H1 (cell line): ENCODE data around the gene SIPA1L2. TPM values are rescaled to one million over a fixed set of nuclear protein-coding genes. Genes with fewer than 3 reads are reported as not detected.

Experiments
- CTCF ChIA-PET: fragments of 300-600 bp; sonication (Branson Sonifier 250); formaldehyde crosslinking; loops from one replicate; lab custom pipeline; 2021; ENCODE audit not compliant: partially characterized antibody; lab: Charles Lee
- POLR2A ChIA-PET: fragments of 300-600 bp; sonication (Branson Sonifier 250); formaldehyde crosslinking; loops from one replicate; lab custom pipeline; 2021; ENCODE audit warnings: inconsistent platforms; ENCODE audit not compliant: partially characterized antibody; lab: Charles Lee
- DNase-seq, 2 experiments: peaks; one replicate each; pipeline versions ENCODE4 v3.0.0 to v3.0.0-alpha.2; 2010 to 2022; ENCODE audit warnings: low spot score in 2 of 2, low read depth in 1 of 2, mixed read lengths in 1 of 2
- FAIRE-seq: peaks from 2 replicates; lab custom pipeline; 2011; peaks lifted over from hg19 to GRCh38; lab: Jason Lieb, UNC
- H2AFZ ChIP-seq: 2 replicates; pipeline ENCODE4 v1.8.1; 2012; ENCODE audit warnings: low read length, inconsistent platforms
- H2AK5ac ChIP-seq: 2 replicates; pipeline ENCODE4 v1.6.1; 2013; ENCODE audit warnings: low read depth, low read length
- H2BK120ac ChIP-seq: replicated peaks from 2 replicates; pipeline ENCODE3; 2013; ENCODE audit warnings: low read depth, low read length, inconsistent platforms
- H2BK12ac ChIP-seq: 2 replicates; pipeline ENCODE4 v1.6.1; 2013; ENCODE audit warnings: low read depth, low read length
- H2BK15ac ChIP-seq: 2 replicates; pipeline ENCODE4 v1.6.1; 2013; ENCODE audit warnings: low read length
- H2BK20ac ChIP-seq: 2 replicates; pipeline ENCODE4 v1.6.1; 2013; ENCODE audit warnings: low read length
- H2BK5ac ChIP-seq: 2 replicates; pipeline ENCODE4 v1.6.1; 2013; ENCODE audit warnings: low read depth, low read length
- H3K14ac ChIP-seq: 2 replicates; pipeline ENCODE4 v1.6.1; 2013; ENCODE audit warnings: inconsistent platforms; ENCODE audit not compliant: insufficient read length
- H3K18ac ChIP-seq: 2 replicates; pipeline ENCODE4 v1.6.1; 2013; ENCODE audit warnings: low read length; ENCODE audit errors: extremely low read depth
- H3K23ac ChIP-seq: 2 replicates; pipeline ENCODE4 v1.6.1; 2013; ENCODE audit warnings: inconsistent platforms; ENCODE audit not compliant: insufficient read length
- H3K23me2 ChIP-seq: 2 replicates; pipeline ENCODE4 v1.6.1; 2013; ENCODE audit warnings: low read depth, low read length
- H3K27ac ChIP-seq: 2 replicates; pipeline ENCODE4 v1.6.1; 2011; ENCODE audit warnings: low read depth, low read length, inconsistent platforms
- H3K27me3 ChIP-seq, 4 experiments: replicated peaks in 1 of 4; 1 replicate in 1 of 4; 2 replicates in 3 of 4; pipeline versions ENCODE4 v1.6.1 to v1.8.1; 2011 to 2013; ENCODE audit warnings: low read length in 3 of 4, mild to moderate bottlenecking in 3 of 4, inconsistent platforms in 2 of 4, mixed read lengths in 2 of 4, moderate library complexity in 1 of 4; ENCODE audit not compliant: control insufficient read depth in 3 of 4, insufficient read depth in 3 of 4; ENCODE audit errors: extremely low read depth in 1 of 4
- H3K36me3 ChIP-seq, 4 experiments: 2 replicates each; pipeline versions ENCODE4 v1.6.1 to v1.8.1; 2011 to 2013; ENCODE audit warnings: mild to moderate bottlenecking in 4 of 4, low read length in 3 of 4, moderate library complexity in 2 of 4, control low read depth in 1 of 4, inconsistent platforms in 1 of 4; ENCODE audit not compliant: insufficient read depth in 4 of 4, control insufficient read depth in 2 of 4
- H3K4ac ChIP-seq: replicated peaks from 2 replicates; pipeline ENCODE3; 2013; ENCODE audit warnings: low read length, low read depth, mixed read lengths, inconsistent platforms; ENCODE audit not compliant: insufficient read length
- H3K4me1 ChIP-seq, 4 experiments: replicated peaks in 1 of 4; 1 replicate in 1 of 4; 2 replicates in 3 of 4; pipeline versions ENCODE4 v1.6.1 to v1.8.1; 2011 to 2013; ENCODE audit warnings: low read length in 3 of 4, inconsistent platforms in 2 of 4, mixed read lengths in 1 of 4; ENCODE audit not compliant: insufficient read depth in 4 of 4, control insufficient read depth in 3 of 4
- H3K4me2 ChIP-seq, 2 experiments: 2 replicates each; pipeline versions ENCODE4 v1.6.1 to v1.8.1; 2011 to 2013; ENCODE audit warnings: low read depth in 2 of 2, low read length in 2 of 2, control low read depth in 1 of 2, inconsistent platforms in 1 of 2, mild to moderate bottlenecking in 1 of 2; ENCODE audit not compliant: insufficient read depth in 1 of 2
- H3K4me3 ChIP-seq, 4 experiments: fragments of 200-600, 300-600 bp in 1 of 4; sonication (generic), shearing (Covaris generic), sonication (Bioruptor Twin) in 1 of 4; 2 replicates each; pipeline versions ENCODE4 v1.5.1 to v1.8.1; 2011 to 2016; ENCODE audit warnings: low read length in 4 of 4, low read depth in 3 of 4, control low read depth in 2 of 4, inconsistent platforms in 2 of 4, mild to moderate bottlenecking in 2 of 4, mixed read lengths in 1 of 4, moderate library complexity in 1 of 4; ENCODE audit not compliant: insufficient read depth in 2 of 4; ENCODE audit errors: extremely low read depth in 1 of 4
- H3K56ac ChIP-seq: replicated peaks from 2 replicates; pipeline ENCODE3; 2013; ENCODE audit warnings: low read depth, mild to moderate bottlenecking, mixed read lengths, low read length, inconsistent platforms; ENCODE audit not compliant: insufficient read length
- H3K79me1 ChIP-seq: 2 replicates; pipeline ENCODE4 v1.6.1; 2013; ENCODE audit warnings: low read depth, low read length, control low read depth
- H3K79me2 ChIP-seq, 2 experiments: 2 replicates each; pipeline versions ENCODE4 v1.6.1 to v1.8.1; 2012 to 2013; ENCODE audit warnings: low read length in 2 of 2, mild to moderate bottlenecking in 2 of 2, inconsistent platforms in 1 of 2; ENCODE audit not compliant: insufficient read depth in 2 of 2, control insufficient read depth in 1 of 2
- H3K9ac ChIP-seq, 4 experiments: replicated peaks in 1 of 4; 1 replicate in 1 of 4; 2 replicates in 3 of 4; pipeline versions ENCODE4 v1.6.1 to v1.8.1; 2011 to 2013; ENCODE audit warnings: low read depth in 3 of 4, low read length in 3 of 4, control low read depth in 2 of 4, mild to moderate bottlenecking in 2 of 4, moderate library complexity in 2 of 4, inconsistent platforms in 1 of 4; ENCODE audit errors: extremely low read depth in 1 of 4
- H3K9me3 ChIP-seq, 2 experiments: 2 replicates each; pipeline versions ENCODE4 v1.6.1 to v1.8.1; 2012 to 2013; ENCODE audit warnings: mild to moderate bottlenecking in 2 of 2, moderate library complexity in 2 of 2, control low read depth in 1 of 2, inconsistent platforms in 1 of 2, low read depth in 1 of 2, low read length in 1 of 2, mixed read lengths in 1 of 2; ENCODE audit not compliant: insufficient read depth in 2 of 2
- H4K20me1 ChIP-seq, 2 experiments: replicated peaks in 1 of 2; 2 replicates each; pipeline versions ENCODE3 to v1.8.1; 2011 to 2013; ENCODE audit warnings: inconsistent platforms in 2 of 2, low read length in 2 of 2, mild to moderate bottlenecking in 1 of 2; ENCODE audit not compliant: insufficient read depth in 2 of 2, control insufficient read depth in 1 of 2
- H4K5ac ChIP-seq: 2 replicates; pipeline ENCODE4 v1.6.1; 2013; ENCODE audit warnings: low read length, low read depth, mixed read lengths, inconsistent platforms; ENCODE audit not compliant: insufficient read length
- H4K8ac ChIP-seq: 2 replicates; pipeline ENCODE4 v1.8.0; 2013; ENCODE audit warnings: mild to moderate bottlenecking, moderate library complexity, low read length, inconsistent platforms; ENCODE audit not compliant: insufficient read depth; ENCODE audit errors: extremely low read depth
- H4K91ac ChIP-seq: replicated peaks from 2 replicates; pipeline ENCODE3; 2013; ENCODE audit warnings: low read length, mixed read lengths, inconsistent platforms; ENCODE audit not compliant: insufficient read length
- WGBS, 2 experiments: shearing (Covaris generic) in 1 of 2; methylation state at CpG; one replicate each; pipeline versions ENCODE4 v1.1.6 to v1.1.7; 2013 to 2015; ENCODE audit warnings: low lambda C conversion rate in 2 of 2, mixed read lengths in 2 of 2, inconsistent platforms in 1 of 2, low coverage in 1 of 2, missing lambda C conversion rate in 1 of 2; ENCODE audit not compliant: insufficient replicate concordance in 2 of 2, insufficient coverage in 1 of 2, insufficient read length in 1 of 2; ENCODE audit errors: extremely low coverage in 1 of 2, missing lambda C conversion rate in 1 of 2; 5-methylcytosine and 5-hydroxymethylcytosine counted together
- polyA plus RNA-seq, 7 experiments: library from polyadenylated mRNA; depleted of rRNA in 3 of 7; stranded (reverse) in 5 of 7; unstranded in 2 of 7; fragments of >200 nt in 5 of 7; fragments of 200-250 nt in 2 of 7; gene quantifications; 1 replicate in 5 of 7; 2 replicates in 1 of 7; 4 replicates in 1 of 7; pipeline versions ENCODE4 v1.2.1 to v1.2.3, GENCODE V29; 2011 to 2013; ENCODE audit warnings: missing spikeins in 2 of 7, mixed read lengths in 2 of 7
- total RNA-seq: library from RNA; stranded (reverse); fragmentation: NEBNext Ultra II Directional; extraction: Animal tissue kit (Norgen Biotek cat#: 25700); gene quantifications from 2 replicates; pipeline ENCODE4 v1.2.1, GENCODE V29; 2021

Gene SIPA1L2
- total and polyA plus RNA-seq, 2 of the 8 experiments (the other 6 are each of a cell fraction or from before 2014, with no cell fraction given), result 7.7 to 13.2 TPM

DNA sequence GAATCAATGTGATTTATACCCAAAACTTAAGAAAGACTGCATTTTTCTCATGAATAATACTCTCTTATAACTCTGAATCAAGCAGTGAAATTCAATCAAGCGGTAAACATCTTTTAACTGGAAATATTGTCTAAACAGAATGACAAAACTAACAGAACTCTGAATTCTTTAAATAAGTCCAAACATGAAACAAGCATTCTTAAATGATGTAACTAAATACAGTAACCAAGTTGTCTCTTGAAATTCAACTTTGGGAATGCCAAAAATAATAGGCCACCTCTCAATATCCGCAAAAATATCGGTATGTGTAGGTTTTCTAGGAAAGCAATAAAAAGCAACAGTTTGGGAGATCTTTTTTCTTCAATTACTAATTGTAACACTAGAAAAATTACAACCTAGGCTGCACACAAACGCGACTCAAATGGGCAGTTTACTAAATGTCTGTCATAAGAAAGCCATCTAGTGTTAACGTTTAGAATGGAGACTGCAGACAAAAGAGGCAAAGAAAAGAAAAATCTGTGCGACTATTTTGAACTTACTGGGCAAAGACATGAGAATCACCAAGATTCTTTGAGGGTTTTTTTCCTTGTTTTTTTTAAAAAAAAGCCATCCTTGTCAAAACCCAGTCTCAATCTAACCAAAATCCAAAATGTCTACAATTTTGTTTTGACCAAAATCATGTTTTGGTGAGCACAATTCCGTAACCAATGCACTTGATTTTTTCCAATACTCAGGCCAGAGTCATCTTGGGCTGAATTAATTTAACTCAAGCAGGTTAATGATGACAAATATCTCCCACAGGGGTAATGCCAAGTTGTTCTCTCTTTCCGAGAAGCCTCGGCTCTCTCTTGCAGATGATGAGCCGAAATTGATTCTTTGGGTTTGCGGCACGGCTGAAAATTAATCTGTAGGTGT is 1.3 kb downstream of the SIPA1L2 start:
- Histone ChIP-seq H3K23ac (no peak overlapping the region), H3K4me2 (peak overlapping the region; percentile 38 to 91), H2AFZ (no peak overlapping the region), H3K14ac (no peak overlapping the region), H2AK5ac (no peak overlapping the region), H4K8ac (no peak overlapping the region), H3K27me3 (peaks cover 5 to 29% (median 14%) of the 10 kb centered on the region in 4 experiments; a peak in 6 of 7 replicates), H3K4me3 (peak overlapping the region; percentile 62 to 75 (median 70)), H3K4me1 (peaks cover 0 to 5% (median 2%) of the 10 kb centered on the region in 4 experiments; a peak in 5 of 7 replicates), H2BK20ac (no peak overlapping the region), H3K27ac (no peak overlapping the region), H3K23me2 (peaks cover 5% of the 10 kb centered on the region; the same call in 1 of the 2 replicates), H3K9ac (no peak overlapping the region), H3K18ac (no peak overlapping the region), H3K79me1 (no peaks in the 10 kb centered on the region), H4K5ac (no peak overlapping the region), H2BK12ac (no peak overlapping the region), H4K91ac (no peak overlapping the region), H2BK15ac (no peak overlapping the region), H3K36me3 (no peaks in the 10 kb centered on the region; a peak in 1 of 8 replicates), H3K56ac (no peak overlapping the region), H3K4ac (no peak overlapping the region), H2BK5ac (no peak overlapping the region), H3K9me3 (no peaks in the 10 kb centered on the region), H4K20me1 (peaks cover 0 to 5% of the 10 kb centered on the region in 2 experiments), H3K79me2 (peaks cover 0 to 17% of the 10 kb centered on the region in 2 experiments; a peak in 2 of 4 replicates), H2BK120ac (no peak overlapping the region)
- 46% methylated on average over 13 of the region's 13 CpGs; no CpG with 5 or more reads in 1 of the 2 experiments for WGBS, 2 experiments
- ChIA-PET CTCF (interaction anchor here (0.8 to 4.1 kb wide), 15 partner anchors 9 to 871 kb away, joined by 3 to 47 read pairs (median 4); no protein-coding TSS in a partner anchor), POLR2A (no interaction called here)
- DNase-seq (no peak), FAIRE-seq (no peak)
